ENCODE data around the gene AGPS.
"Not testable (repeated sequence)": the region's sequence is repeated elsewhere in the genome, so short reads cannot be mapped to it uniquely, and the experiment has no call there.

The AGPS gene

GRCh38 chr2:177542396-177542795 lies 149.8 kb downstream of the AGPS start:
- Histone ChIP-seq H3K27ac (no peak overlapping the region), H3K4me3 (no peak overlapping the region)

GRCh38 chr2:177543007-177543760 lies 150.6 kb downstream of the AGPS start:
- H3K4me3 ChIP-seq, result no peak overlapping the region
- peak overlapping the region in 1 of 21 experiments; percentile 37 for H3K27ac ChIP-seq

GRCh38 chr2:177545143-177545542 lies 152.6 kb downstream of the AGPS start:
- no peak overlapping the region for H3K4me3 ChIP-seq
- no peak overlapping the region for H3K27ac ChIP-seq

- Histone ChIP-seq H3K27ac (no peak overlapping the region), H3K4me3 (no peak overlapping the region)
Observed at GRCh38 chr2:177545981-177546585, 153.5 kb downstream of the AGPS start.

- Histone ChIP-seq H3K27ac (no peak overlapping the region), H3K4me3 (no peak overlapping the region)
Observed at GRCh38 chr2:177547122-177547521, 154.5 kb downstream of the AGPS start.

GRCh38 chr2:177547772-177548171 lies 155.2 kb downstream of the AGPS start:
- H3K4me3 ChIP-seq, result no peak overlapping the region
- no peak overlapping the region for H3K27ac ChIP-seq

- H3K4me3 ChIP-seq, result no peak overlapping the region
Observed at GRCh38 chr2:177548636-177549035, 156.1 kb downstream of the AGPS start.

GRCh38 chr2:177549171-177549570 lies 156.6 kb downstream of the AGPS start:
- no peak overlapping the region for H3K27ac ChIP-seq
- no peak overlapping the region for H3K4me3 ChIP-seq

More at GRCh38 chr2:177548636-177549035, 156.1 kb downstream of the AGPS start:
- no peak overlapping the region for H3K27ac ChIP-seq

- no peak overlapping the region for H3K4me3 ChIP-seq
- H3K27ac ChIP-seq, result no peak overlapping the region
Observed at GRCh38 chr2:177550264-177551200, 158.0 kb downstream of the AGPS start.

GRCh38 chr2:177551360-177551759 lies 158.8 kb downstream of the AGPS start:
- not testable (repeated sequence) for H3K4me3 ChIP-seq, H3K27ac ChIP-seq

GRCh38 chr2:177551989-177552421 lies 159.4 kb downstream of the AGPS start:
- Histone ChIP-seq H3K4me3 (peak overlapping the region; percentile 47 to 84 (median 65)), H3K27ac (peak overlapping the region in 18 of 21 experiments; percentile 86 to 99 (median 96))

- Histone ChIP-seq H3K4me3 (peak overlapping the region; percentile 47 to 84 (median 65)), H3K27ac (peak overlapping the region; percentile 27 to 99 (median 96))
Observed at GRCh38 chr2:177552422-177553175, 160.0 kb downstream of the AGPS start.

GRCh38 chr2:177553176-177553884 lies 160.8 kb downstream of the AGPS start:
- Histone ChIP-seq H3K4me3 (peak overlapping the region; percentile 47 to 84 (median 65)), H3K27ac (peak overlapping the region; percentile 27 to 99 (median 96))

GRCh38 chr2:177554365-177554764 lies 161.8 kb downstream of the AGPS start:
- H3K27ac ChIP-seq, result no peak overlapping the region
- no peak overlapping the region for H3K4me3 ChIP-seq

GRCh38 chr2:177556153-177556552 lies 163.6 kb downstream of the AGPS start:
- Histone ChIP-seq H3K27ac (no peak overlapping the region), H3K4me3 (no peak overlapping the region)

GRCh38 chr2:177557794-177558193 lies 165.2 kb downstream of the AGPS start:
- Histone ChIP-seq H3K4me3 (no peak overlapping the region), H3K27ac (no peak overlapping the region)

GRCh38 chr2:177559638-177560037 lies 167.1 kb downstream of the AGPS start:
- Histone ChIP-seq H3K27ac (no peak overlapping the region), H3K4me3 (no peak overlapping the region)

GRCh38 chr2:177568390-177568789 lies 175.8 kb downstream of the AGPS start:
- Histone ChIP-seq H3K27ac (no peak overlapping the region), H3K4me3 (no peak overlapping the region)

GRCh38 chr2:177568893-177569292 lies 176.3 kb downstream of the AGPS start:
- no peak overlapping the region for H3K27ac ChIP-seq
- H3K4me3 ChIP-seq, result no peak overlapping the region

Measured in skin epidermis (tissue), 12 donors.